GM12891 (cell line): ENCODE measurements around the gene NTPCR.

Source experiments
- PAX5 ChIP-seq: IDR thresholded peaks from 2 replicates; pipeline ENCODE4 v1.6.1; 2011; ENCODE audit warnings: low read length, moderate library complexity, mild to moderate bottlenecking; ENCODE audit not compliant: insufficient read depth, severe bottlenecking
- POLR2A ChIP-seq: IDR thresholded peaks from 2 replicates; pipeline ENCODE4 v1.6.1; 2011; ENCODE audit warnings: low read depth, low read length, control low read depth
- POLR2AphosphoS5 ChIP-seq: IDR thresholded peaks from 2 replicates; pipeline ENCODE4 v1.6.1; 2011; ENCODE audit warnings: low read depth, low read length, control low read depth
- POU2F2 ChIP-seq: IDR thresholded peaks from 2 replicates; pipeline ENCODE4 v1.6.1; 2011; ENCODE audit warnings: low read depth, mild to moderate bottlenecking, control low read depth, low read length, moderate library complexity
- SPI1 ChIP-seq: IDR thresholded peaks from 2 replicates; pipeline ENCODE4 v1.6.1; 2011; ENCODE audit warnings: low read depth, low read length, control low read depth
- TAF1 ChIP-seq: IDR thresholded peaks from 2 replicates; pipeline ENCODE4 v1.6.1; 2011; ENCODE audit warnings: low read depth, low read length, control low read depth

DNA sequence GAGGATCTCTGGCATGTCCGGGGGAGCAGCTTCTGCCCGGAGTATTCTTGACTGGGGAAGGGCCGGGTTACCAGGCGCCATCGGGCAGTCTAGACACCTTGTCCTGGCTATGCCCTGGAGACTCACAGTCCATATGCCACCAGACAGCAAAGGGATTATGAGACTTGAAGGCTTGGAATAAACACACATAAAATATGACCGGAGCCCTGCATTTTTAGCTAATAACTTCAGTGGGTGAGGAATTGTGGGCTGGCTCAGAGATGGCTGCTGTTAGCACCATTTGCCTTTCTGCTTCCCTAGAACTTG, 15.5 kb downstream of the NTPCR start:
- TF ChIP-seq POLR2AphosphoS5 (no peak), POLR2A (no peak), TAF1 (no peak), POU2F2 (no peak), SPI1 (no peak), PAX5 (no peak)
